Anterior cingulate cortex (tissue), 58 donors: ENCODE measurements around the gene ST8SIA2.

Experiments used
- DNase-seq, 58 donors: peaks; one replicate each; lab custom pipeline; 2025; lab: John Stamatoyannopoulos, UW

ST8SIA2 gene

GRCh38 chr15:92393071-92393979 is at the start of gene ST8SIA2:
TSS of gene ST8SIA2 (plus strand) at chr15:92393881. CDS start at chr15:92394065, 184 bp downstream.
- peak in 2 of 58 donors; percentile 7 to 9 for DNase-seq

GRCh38 chr15:92343924-92344643 is 49.6 kb upstream of the ST8SIA2 start:
- DNase-seq = peak in 57 of 58 donors; percentile 9 to 76 (median 43)

GRCh38 chr15:92346063-92346462 is 47.6 kb upstream of the ST8SIA2 start:
- DNase-seq = no peak

GRCh38 chr15:92355307-92355706 is 38.4 kb upstream of the ST8SIA2 start:
- DNase-seq = no peak

GRCh38 chr15:92361321-92362000 is 32.2 kb upstream of the ST8SIA2 start:
- DNase-seq = no peak

GRCh38 chr15:92362001-92362350 is 31.7 kb upstream of the ST8SIA2 start:
- DNase-seq = no peak

- DNase-seq = no peak
Observed at GRCh38 chr15:92365084-92365483, 28.6 kb upstream of the ST8SIA2 start.

GRCh38 chr15:92365906-92366305 is 27.8 kb upstream of the ST8SIA2 start:
- no peak for DNase-seq

- no peak for DNase-seq
Observed at GRCh38 chr15:92366381-92366780, 27.3 kb upstream of the ST8SIA2 start.

GRCh38 chr15:92375057-92375456 is 18.6 kb upstream of the ST8SIA2 start:
- DNase-seq = no peak

GRCh38 chr15:92376109-92376508 is 17.6 kb upstream of the ST8SIA2 start:
- no peak for DNase-seq

GRCh38 chr15:92377083-92377789 is 16.4 kb upstream of the ST8SIA2 start:
- peak in 20 of 58 donors; percentile 5 to 40 (median 18) for DNase-seq

- no peak for DNase-seq
Observed at GRCh38 chr15:92383519-92384324, 10.0 kb upstream of the ST8SIA2 start.

- DNase-seq = no peak
Observed at GRCh38 chr15:92384381-92384780, 9.3 kb upstream of the ST8SIA2 start.

- DNase-seq = no peak
Observed at GRCh38 chr15:92385096-92385495, 8.6 kb upstream of the ST8SIA2 start.

GRCh38 chr15:92391640-92392039 is 2.0 kb upstream of the ST8SIA2 start:
- peak in 4 of 58 donors; percentile 7 to 31 (median 22) for DNase-seq

- no peak for DNase-seq
Observed at GRCh38 chr15:92392462-92392861, 1.2 kb upstream of the ST8SIA2 start.

GRCh38 chr15:92393980-92394308 is 263 bp downstream of the ST8SIA2 start:
- no peak for DNase-seq

- DNase-seq = no peak
Observed at GRCh38 chr15:92394309-92395097, 822 bp downstream of the ST8SIA2 start.
